Measurements from ENCODE around the gene OR2K2. TPM values are rescaled to one million over a fixed set of nuclear protein-coding genes. Genes with fewer than 3 reads are reported as not detected.
"Not testable (repeated sequence)": the region's sequence is repeated elsewhere in the genome, so short reads cannot be mapped to it uniquely, and the experiment has no call there.

OR2K2 gene
- total RNA-seq, 1 experiment from 2014 or later: not detected

DNA sequence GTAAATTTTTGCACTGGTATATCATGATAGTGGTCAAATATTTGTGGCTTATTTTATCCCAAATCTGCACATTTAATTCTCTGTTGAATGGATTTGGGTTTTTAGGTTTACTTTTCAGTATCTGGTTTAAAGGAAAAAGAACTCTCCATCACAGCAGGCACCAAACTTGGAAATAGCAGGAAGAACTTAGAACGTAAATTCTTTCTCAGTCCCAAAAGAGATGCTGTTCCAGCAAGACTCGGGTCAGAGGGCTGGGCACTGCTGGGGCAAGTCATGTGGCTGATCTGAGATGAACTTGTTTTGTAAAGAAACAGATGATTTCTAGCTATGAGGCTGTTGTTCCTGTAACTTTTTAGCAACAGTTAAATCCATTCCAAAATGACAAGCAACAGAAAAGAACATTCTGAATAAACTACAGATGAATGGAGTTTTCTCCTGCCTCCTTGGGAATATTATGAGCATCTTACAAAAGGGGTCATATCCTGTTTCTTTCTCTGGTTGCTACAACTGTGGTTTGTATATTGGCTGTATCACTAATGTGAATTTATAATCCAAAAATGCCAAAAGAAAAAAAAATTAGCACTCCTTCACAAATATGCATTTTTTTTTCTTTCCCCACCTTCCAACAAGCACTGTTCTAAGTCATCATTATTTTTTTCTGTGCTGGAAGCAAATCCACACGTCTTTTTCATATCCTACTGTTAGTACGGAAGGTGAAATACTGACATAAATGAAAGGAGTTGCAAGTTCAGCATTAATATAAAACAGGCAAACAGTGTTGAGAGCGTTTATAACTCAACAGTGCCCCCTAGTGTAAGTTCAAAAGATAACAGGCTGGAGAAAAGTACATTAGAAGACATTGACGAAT is 31.1 kb downstream of the OR2K2 start:
- DNase-seq (ENCODE audit: extremely low read depth, low read depth): peak; percentile 60

DNA sequence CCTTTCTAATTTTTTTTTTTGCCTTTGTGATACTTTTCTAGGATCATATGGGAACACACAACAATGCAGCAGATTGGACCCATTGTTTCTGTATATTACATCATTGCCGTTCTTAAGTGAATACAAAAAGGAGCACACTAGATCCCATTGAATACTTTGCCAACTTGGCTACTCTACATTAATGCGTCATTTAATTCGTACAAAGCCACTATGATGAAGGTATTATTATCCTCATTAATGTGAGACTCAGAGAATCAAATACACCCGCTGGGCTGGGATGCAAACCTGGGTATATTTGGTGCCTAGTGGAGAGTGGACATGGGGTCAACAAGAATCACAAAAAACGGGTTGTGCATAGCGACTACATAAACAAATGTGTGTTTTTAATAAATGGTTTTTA is 31.9 kb downstream of the OR2K2 start:
- no peak for DNase-seq (ENCODE audit: extremely low read depth, low read depth)

DNA sequence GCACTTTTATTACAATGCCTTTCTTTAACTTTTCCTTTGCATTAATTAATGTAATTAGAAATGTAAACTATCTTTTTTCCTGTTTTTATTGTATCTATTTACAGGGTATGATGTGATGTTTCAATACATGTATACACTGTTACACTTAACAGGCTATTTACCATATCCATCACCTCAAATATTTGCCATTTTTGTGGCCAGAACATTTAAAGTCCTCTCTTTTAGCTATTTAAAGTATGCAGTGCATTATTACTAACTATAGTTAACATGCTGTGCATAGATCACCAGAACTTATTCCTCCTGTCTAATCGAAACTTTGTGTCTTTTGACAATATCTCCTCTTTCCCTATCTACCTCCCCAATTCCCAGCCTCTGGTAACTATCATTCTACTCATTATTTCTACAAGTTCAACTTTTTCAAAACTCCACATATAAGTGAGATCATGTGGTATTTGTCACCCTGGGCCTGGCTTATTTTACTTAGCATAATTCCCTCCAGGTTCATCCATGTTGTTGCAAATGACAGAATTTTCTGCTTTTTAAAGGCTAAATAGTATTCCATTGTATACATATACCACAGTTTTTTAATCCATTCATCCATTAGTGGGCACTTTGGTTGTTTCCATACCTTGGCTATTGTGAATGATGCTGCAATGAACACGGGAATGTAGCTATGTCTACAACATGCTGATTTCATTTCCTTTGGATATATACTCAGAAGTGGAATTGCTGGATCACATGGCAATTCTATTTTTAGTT is 32.8 kb downstream of the OR2K2 start:
- DNase-seq (ENCODE audit: extremely low read depth, low read depth): no peak

DNA sequence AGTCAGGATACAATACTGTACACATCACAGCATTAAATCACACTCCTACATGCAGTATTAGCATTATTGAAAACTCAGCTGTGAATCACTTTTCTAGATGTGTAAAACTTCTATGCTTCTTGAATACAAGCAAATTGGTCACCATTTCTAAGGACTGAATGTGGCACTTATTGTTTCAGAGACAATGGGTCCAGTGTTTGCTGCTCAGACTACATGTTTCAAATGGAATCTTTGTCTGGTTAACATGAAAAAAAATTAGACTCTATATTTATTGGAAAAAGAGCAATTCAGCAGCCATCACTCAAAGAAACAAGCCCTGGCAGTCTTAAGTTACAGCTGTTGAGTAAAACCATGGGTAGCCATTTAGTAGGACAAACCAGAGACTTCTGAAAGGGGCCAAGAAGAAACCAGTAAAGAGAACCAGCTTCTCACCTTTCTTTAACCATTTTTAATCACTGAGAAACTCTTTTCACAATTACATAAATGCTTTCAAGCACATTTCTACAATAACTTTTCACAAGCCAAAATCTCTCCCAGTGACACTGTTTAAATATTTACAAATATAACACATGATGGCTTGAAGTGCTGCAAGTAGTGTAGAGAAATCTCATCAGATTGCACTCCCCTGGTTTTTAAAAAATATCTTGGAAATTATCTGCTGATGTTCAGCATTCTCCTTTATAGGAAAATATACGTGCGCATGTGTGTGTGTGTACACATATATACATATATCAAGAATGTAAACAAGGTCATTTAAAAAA is 35.2 kb downstream of the OR2K2 start:
- no peak for DNase-seq (ENCODE audit: extremely low read depth, low read depth)

DNA sequence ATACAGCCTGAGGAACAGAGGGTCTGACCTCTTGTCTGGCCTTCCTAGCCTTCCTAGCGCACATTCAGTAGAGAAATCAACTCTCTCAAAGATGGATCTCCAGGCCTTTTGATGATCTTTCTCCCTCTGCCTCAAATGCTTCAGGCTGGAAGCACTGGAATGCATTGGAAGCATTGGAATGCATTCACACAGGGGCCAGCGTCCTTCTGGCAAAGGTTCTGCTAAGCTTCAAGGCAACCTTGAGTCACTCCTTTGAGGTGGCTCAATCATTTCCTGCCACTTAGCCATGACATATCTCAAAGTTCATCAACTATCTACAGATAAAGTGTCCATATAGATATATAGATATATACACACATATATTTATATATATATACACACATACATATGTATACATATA is 42.9 kb downstream of the OR2K2 start:
- no peak for DNase-seq (ENCODE audit: extremely low read depth, low read depth)

DNA sequence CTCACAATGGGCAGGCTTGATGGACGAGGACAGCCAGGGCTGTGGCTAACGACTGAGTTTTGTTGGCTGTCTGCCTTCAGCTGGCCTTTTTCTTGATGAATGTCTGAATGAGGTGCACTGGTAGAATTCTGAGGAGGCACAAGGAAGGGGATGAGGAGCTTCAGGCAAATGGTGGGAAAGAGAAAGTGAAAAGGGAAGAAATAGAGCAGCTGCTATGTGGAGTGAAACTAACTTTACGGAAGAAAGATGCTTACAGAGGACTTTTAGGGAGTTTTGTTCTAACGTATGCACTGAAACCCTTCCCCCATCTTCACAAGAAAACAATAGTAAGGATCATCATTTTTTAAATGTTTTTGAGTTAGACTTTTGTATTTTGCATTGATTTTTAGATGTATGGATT is 45.3 kb downstream of the OR2K2 start:
- no peak for DNase-seq (ENCODE audit: extremely low read depth, low read depth)

DNA sequence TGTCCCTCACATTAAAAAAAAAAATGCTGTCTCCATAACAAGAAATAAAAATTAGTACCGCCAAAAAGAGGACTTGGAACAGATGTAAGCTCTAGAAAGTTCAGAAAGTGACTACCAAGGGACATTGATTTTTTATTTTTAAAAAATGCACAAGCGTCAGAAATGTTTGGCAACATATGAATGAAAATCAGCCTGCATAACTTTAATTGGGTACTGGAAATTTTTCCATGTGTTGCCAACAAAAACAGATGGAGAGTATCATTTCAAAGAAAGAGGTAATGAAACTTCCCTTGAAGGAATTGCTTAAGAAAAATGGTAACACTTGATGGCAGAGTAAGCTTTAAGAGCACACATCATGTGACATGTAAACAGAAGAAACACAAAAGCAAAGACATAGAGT is 47.2 kb downstream of the OR2K2 start:
- DNase-seq (ENCODE audit: extremely low read depth, low read depth): no peak

DNA sequence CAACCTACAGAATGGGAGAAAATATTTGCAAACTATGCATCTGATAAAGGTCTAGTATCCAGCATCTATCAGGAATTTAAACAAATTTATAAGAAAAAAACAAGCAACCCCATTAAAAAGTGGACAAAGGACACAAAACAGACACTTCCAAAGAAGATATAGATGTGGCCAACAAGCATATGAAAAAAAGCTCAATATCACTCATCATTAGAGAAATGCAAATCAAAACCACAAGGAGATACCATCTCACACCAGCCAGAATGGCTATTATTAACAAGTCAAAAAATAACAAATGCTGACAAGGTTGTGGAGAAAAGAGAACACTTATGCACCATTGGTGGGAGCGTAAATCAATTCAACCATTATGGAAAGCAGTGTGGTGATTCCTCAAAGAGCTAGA is 49.2 kb downstream of the OR2K2 start:
- DNase-seq (ENCODE audit: extremely low read depth, low read depth): not testable (repeated sequence)

Other genes starting within 250 kb of the OR2K2 start
- gene ECPAS, start 154.2 kb upstream of the OR2K2 start, total RNA-seq (2014; rRNA removed; shearing (Covaris generic)): 141 and 154 TPM in 2 replicates
- gene ZNF483, start 195.0 kb upstream of the OR2K2 start, total RNA-seq (2014; rRNA removed; shearing (Covaris generic)): 1.6 and 2.6 TPM in 2 replicates

Data from NCI-H460 (cell line).